IPS-18a (cell line): ENCODE results near the gene ARPC3.
"Not testable (repeated sequence)": the region's sequence is repeated elsewhere in the genome, so short reads cannot be mapped to it uniquely, and the experiment has no call there.

Source experiments
- H3K27ac ChIP-seq: one replicate; pipeline ENCODE4 v1.5.1; 2013; ENCODE audit warnings: low read length
- H3K27me3 ChIP-seq: one replicate; pipeline ENCODE4 v1.6.1; 2013; ENCODE audit warnings: mild to moderate bottlenecking, low read length; ENCODE audit not compliant: control insufficient read depth, insufficient read depth
- H3K36me3 ChIP-seq: one replicate; pipeline ENCODE4 v1.6.1; 2013; ENCODE audit warnings: low read depth, low read length; ENCODE audit not compliant: control insufficient read depth
- H3K4me1 ChIP-seq: one replicate; pipeline ENCODE4 v1.6.1; 2013; ENCODE audit warnings: low read depth, low read length; ENCODE audit not compliant: control insufficient read depth
- H3K4me3 ChIP-seq: one replicate; pipeline ENCODE4 v1.5.1; 2013; ENCODE audit warnings: low read length
- H3K9ac ChIP-seq: one replicate; pipeline ENCODE4 v1.6.1; 2013; ENCODE audit warnings: mild to moderate bottlenecking, low read length, moderate library complexity
- H3K9me3 ChIP-seq: one replicate; pipeline ENCODE4 v1.6.1; 2013; ENCODE audit warnings: low read depth, low read length; ENCODE audit not compliant: control insufficient read depth

ARPC3 gene

GRCh38 chr12:110451263-110451662, 1.1 kb upstream of the ARPC3 start:
- Histone ChIP-seq H3K9ac (no peak overlapping the region), H3K4me3 (no peak overlapping the region), H3K27me3 (no peaks in the 10 kb centered on the region), H3K27ac (no peak overlapping the region), H3K36me3 (peaks cover 37% of the 10 kb centered on the region), H3K4me1 (no peaks in the 10 kb centered on the region), H3K9me3 (no peaks in the 10 kb centered on the region)

- Histone ChIP-seq H3K27ac (no peak overlapping the region), H3K36me3 (peaks cover 31% of the 10 kb centered on the region), H3K9ac (no peak overlapping the region), H3K4me3 (no peak overlapping the region), H3K9me3 (no peaks in the 10 kb centered on the region), H3K27me3 (no peaks in the 10 kb centered on the region), H3K4me1 (no peaks in the 10 kb centered on the region)
These were observed 5.7 kb downstream of the ARPC3 start for GRCh38 chr12:110444455-110444854.

GRCh38 chr12:110436231-110436630, 13.9 kb downstream of the ARPC3 start:
- Histone ChIP-seq H3K9ac (no peak overlapping the region), H3K36me3 (peaks cover 32% of the 10 kb centered on the region), H3K4me1 (no peaks in the 10 kb centered on the region), H3K27ac (no peak overlapping the region), H3K9me3 (no peaks in the 10 kb centered on the region), H3K27me3 (no peaks in the 10 kb centered on the region), H3K4me3 (no peak overlapping the region)

GRCh38 chr12:110431957-110432587, 18.1 kb downstream of the ARPC3 start:
- no peak overlapping the region for H3K4me3 ChIP-seq
- peaks cover 15% of the 10 kb centered on the region for H3K36me3 ChIP-seq
- no peak overlapping the region for H3K27ac ChIP-seq
- no peak overlapping the region for H3K9ac ChIP-seq
- H3K4me1 ChIP-seq, result no peaks in the 10 kb centered on the region
- H3K27me3 ChIP-seq, result no peaks in the 10 kb centered on the region
- no peaks in the 10 kb centered on the region for H3K9me3 ChIP-seq

GRCh38 chr12:110429676-110430075, 20.5 kb downstream of the ARPC3 start:
- H3K9me3 ChIP-seq, H3K27me3 ChIP-seq, H3K4me1 ChIP-seq, H3K27ac ChIP-seq, H3K36me3 ChIP-seq, H3K9ac ChIP-seq, H3K4me3 ChIP-seq: not testable (repeated sequence)

DNA sequence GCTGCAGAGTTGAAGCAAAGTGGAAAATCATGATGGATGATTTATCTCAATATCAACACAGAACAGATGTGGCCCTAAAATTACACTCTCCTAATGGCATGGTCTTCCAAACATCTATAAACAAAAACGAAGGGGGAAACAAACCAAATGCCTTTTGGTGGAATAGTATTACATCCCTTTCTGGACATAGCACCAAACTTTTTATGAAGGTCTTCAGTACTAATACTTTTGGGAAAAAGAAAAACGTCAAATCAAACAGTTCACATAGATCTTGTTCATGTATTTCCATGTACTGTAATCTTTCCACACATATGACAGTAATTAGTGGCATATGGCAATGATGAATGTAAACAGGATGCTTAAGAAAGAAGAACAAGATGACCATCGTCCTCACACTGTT, 23.7 kb downstream of the ARPC3 start:
- no peak overlapping the region for H3K27ac ChIP-seq
- H3K27me3 ChIP-seq, result no peaks in the 10 kb centered on the region
- no peaks in the 10 kb centered on the region for H3K36me3 ChIP-seq
- H3K9me3 ChIP-seq, result no peaks in the 10 kb centered on the region
- H3K4me3 ChIP-seq, result no peak overlapping the region
- H3K4me1 ChIP-seq, result no peaks in the 10 kb centered on the region
- no peak overlapping the region for H3K9ac ChIP-seq

DNA sequence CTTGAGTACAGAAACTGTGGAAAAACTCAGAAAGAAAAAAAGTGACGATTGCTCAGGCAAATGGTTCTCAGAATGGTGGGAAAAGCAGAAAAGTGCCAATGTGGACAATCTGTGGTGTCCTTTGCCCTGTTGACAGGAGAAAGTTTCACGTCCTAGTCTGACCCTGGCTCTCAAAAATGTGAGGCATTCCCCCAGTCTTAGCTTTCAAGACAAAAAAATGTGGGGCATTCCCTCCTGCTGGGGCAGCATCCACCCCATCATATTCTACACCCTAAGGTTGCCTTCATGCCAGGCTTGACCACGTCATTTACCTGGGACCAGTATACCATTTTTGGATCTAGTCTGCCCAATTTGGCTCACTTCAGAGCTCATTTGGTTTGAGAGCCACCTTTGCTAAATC, 25.9 kb downstream of the ARPC3 start:
- H3K9ac ChIP-seq, result no peak overlapping the region
- H3K4me3 ChIP-seq, result no peak overlapping the region
- H3K36me3 ChIP-seq, result no peaks in the 10 kb centered on the region
- no peak overlapping the region for H3K27ac ChIP-seq
- no peaks in the 10 kb centered on the region for H3K9me3 ChIP-seq
- no peaks in the 10 kb centered on the region for H3K4me1 ChIP-seq
- H3K27me3 ChIP-seq, result no peaks in the 10 kb centered on the region

GRCh38 chr12:110421701-110422100, 28.4 kb downstream of the ARPC3 start:
- H3K27me3 ChIP-seq, result no peaks in the 10 kb centered on the region
- no peak overlapping the region for H3K4me3 ChIP-seq
- H3K9ac ChIP-seq, result no peak overlapping the region
- H3K9me3 ChIP-seq, result no peaks in the 10 kb centered on the region
- no peaks in the 10 kb centered on the region for H3K4me1 ChIP-seq
- no peak overlapping the region for H3K27ac ChIP-seq
- H3K36me3 ChIP-seq, result no peaks in the 10 kb centered on the region

GRCh38 chr12:110421159-110421661, 28.9 kb downstream of the ARPC3 start:
- Histone ChIP-seq H3K4me1 (no peaks in the 10 kb centered on the region), H3K27ac (no peak overlapping the region), H3K9me3 (no peaks in the 10 kb centered on the region), H3K4me3 (no peak overlapping the region), H3K27me3 (no peaks in the 10 kb centered on the region), H3K36me3 (no peaks in the 10 kb centered on the region), H3K9ac (no peak overlapping the region)

GRCh38 chr12:110420644-110421043, 29.5 kb downstream of the ARPC3 start:
- not testable (repeated sequence) for H3K4me3 ChIP-seq, H3K27ac ChIP-seq, H3K27me3 ChIP-seq, H3K9ac ChIP-seq, H3K4me1 ChIP-seq, H3K36me3 ChIP-seq, H3K9me3 ChIP-seq

DNA sequence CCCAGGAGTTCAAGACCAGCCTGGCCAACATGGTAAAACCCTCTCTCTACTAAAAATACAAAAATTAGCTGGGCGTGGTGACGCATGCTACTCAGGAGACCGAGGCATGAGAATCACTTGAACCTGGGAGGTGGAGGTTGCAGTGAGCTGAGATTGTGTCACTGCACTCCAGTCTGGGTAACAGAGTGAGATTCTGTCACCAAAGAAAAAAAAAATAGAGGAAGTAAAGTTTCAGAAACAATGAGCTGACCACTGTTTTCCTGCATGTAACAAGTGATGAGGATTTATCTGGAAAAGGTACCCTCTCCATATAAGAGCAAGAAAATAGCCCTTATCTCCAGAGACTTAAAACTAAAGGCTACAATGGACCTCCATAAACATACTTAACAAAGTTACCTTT, 33.0 kb downstream of the ARPC3 start:
- not testable (repeated sequence) for H3K27me3 ChIP-seq, H3K9ac ChIP-seq, H3K4me1 ChIP-seq, H3K4me3 ChIP-seq, H3K36me3 ChIP-seq, H3K9me3 ChIP-seq, H3K27ac ChIP-seq

DNA sequence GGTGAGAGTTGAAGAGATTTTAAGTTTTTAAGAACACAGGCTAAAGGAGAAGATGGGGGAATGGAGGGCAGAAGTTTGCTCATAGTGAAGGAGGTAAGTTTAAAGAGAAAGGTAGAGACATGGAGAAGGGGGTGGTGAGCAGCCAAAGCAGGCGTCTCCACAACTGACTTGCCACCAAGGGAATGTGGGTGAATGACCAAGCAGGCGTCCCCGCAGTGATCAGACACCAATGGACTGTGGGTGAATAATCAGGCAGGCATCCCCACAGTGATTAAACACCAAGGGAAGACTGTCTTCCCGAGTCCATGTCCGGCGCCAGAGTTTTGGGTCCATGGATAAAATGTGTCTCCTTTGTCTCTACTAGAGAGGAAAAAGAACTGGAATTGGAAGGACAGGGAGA, 40.1 kb downstream of the ARPC3 start:
- not testable (repeated sequence) for H3K9me3 ChIP-seq, H3K27ac ChIP-seq, H3K4me1 ChIP-seq, H3K9ac ChIP-seq, H3K27me3 ChIP-seq, H3K4me3 ChIP-seq, H3K36me3 ChIP-seq
